Spleen (tissue), 11 donors: Measurements from ENCODE around the gene RASSF5. TPM values are rescaled to one million over a fixed set of nuclear protein-coding genes. Genes with fewer than 3 reads are reported as not detected.
"Not testable (repeated sequence)": the region's sequence is repeated elsewhere in the genome, so short reads cannot be mapped to it uniquely, and the experiment has no call there.

Experiments
- DNase-seq: peaks from one replicate; pipeline ENCODE4 v3.0.0-alpha.2; 2020
- H3K27ac ChIP-seq, 8 donors: fragments of 200-600 bp; sonication (generic) in 7 of 8; 1 replicate in 4 of 8; 2 replicates in 4 of 8; pipeline versions ENCODE4 v1.5.0 to v1.8.0; 2016 to 2021; ENCODE audit warnings: inconsistent platforms in 4 of 8, mild to moderate bottlenecking in 4 of 8, moderate library complexity in 1 of 8
- H3K27me3 ChIP-seq, 7 donors: fragments of 200-600 bp; sonication (generic) in 6 of 7; replicated peaks in 1 of 7; 1 replicate in 4 of 7; 2 replicates in 3 of 7; pipeline versions ENCODE4 v1.5.0 to v1.8.0; 2016 to 2021; ENCODE audit warnings: inconsistent platforms in 3 of 7, mild to moderate bottlenecking in 1 of 7
- H3K36me3 ChIP-seq, 6 donors: fragments of 200-600 bp; sonication (generic) in 5 of 6; 1 replicate in 4 of 6; 2 replicates in 2 of 6; pipeline versions ENCODE4 v1.5.0 to v1.8.0; 2016 to 2021; ENCODE audit warnings: inconsistent platforms in 2 of 6
- H3K4me1 ChIP-seq, 6 donors: fragments of 200-600 bp; sonication (generic) in 5 of 6; 1 replicate in 3 of 6; 2 replicates in 3 of 6; pipeline versions ENCODE4 v1.5.0 to v1.8.0; 2016 to 2021; ENCODE audit warnings: inconsistent platforms in 3 of 6
- H3K4me3 ChIP-seq, 8 donors: fragments of 200-600 bp; sonication (generic) in 7 of 8; 1 replicate in 4 of 8; 2 replicates in 4 of 8; pipeline versions ENCODE4 v1.5.0 to v1.8.0; 2016 to 2021; ENCODE audit warnings: inconsistent platforms in 4 of 8, mild to moderate bottlenecking in 4 of 8, moderate library complexity in 2 of 8
- H3K9me3 ChIP-seq, 8 donors: fragments of 200-600 bp; sonication (generic) in 7 of 8; 1 replicate in 4 of 8; 2 replicates in 4 of 8; pipeline versions ENCODE4 v1.5.0 to v1.8.0; 2016 to 2021; ENCODE audit warnings: inconsistent platforms in 4 of 8
- POLR2A ChIP-seq, 3 donors: fragments of 450-650 bp; IDR thresholded peaks; one replicate each; pipeline ENCODE4 v1.5.1; 2017; ENCODE audit warnings: antibody characterized with exemption in 3 of 3, mild to moderate bottlenecking in 1 of 3
- POLR2AphosphoS5 ChIP-seq, 3 donors: sonication (generic); formaldehyde crosslinking; IDR thresholded peaks; one replicate each; pipeline ENCODE4 v1.5.1; 2017; ENCODE audit warnings: antibody characterized with exemption in 3 of 3
- WGBS, 5 donors: extraction: QIAGEN DNeasy Blood & Tissue Kit in 3 of 5; methylation state at CpG; one replicate each; pipeline versions ENCODE4 v1.1.5 to v1.1.7; 2013 to 2018; 5-methylcytosine and 5-hydroxymethylcytosine counted together
- intact Hi-C: fragments of 100-400 bp; cut with DNase I; formaldehyde crosslinking; loops from one replicate; pipeline ENCODE4 v1.15.0; 2023; ENCODE audit warnings: low total_unique reads
- polyA plus RNA-seq, 3 donors: library from polyadenylated mRNA; stranded (reverse); fragments of 200-250 nt; gene quantifications; one replicate each; pipeline ENCODE4 v1.2.1, GENCODE V29; 2013
- total RNA-seq, 7 donors: library from RNA; depleted of rRNA in 3 of 7; stranded (reverse); fragments of >200 nt in 3 of 7; fragmentation: NEBNext Ultra II Directional in 4 of 7; extraction: Animal tissue kit (Norgen Biotek cat#: 25700) in 4 of 7; gene quantifications; one replicate each; pipeline versions ENCODE4 v1.1.0 to v1.2.1, GENCODE V29; 2016 to 2021
- TF ChIP-seq, protein P1 (sequence below), 11 experiments: fragments of 200-600 bp in 7 of 11; fragments of 450-650 bp in 4 of 11; sonication (generic) in 4 of 11; IDR thresholded peaks in 8 of 11; conservative IDR thresholded peaks in 3 of 11; 1 replicate in 7 of 11; 2 replicates in 4 of 11; pipeline versions ENCODE4 v1.4.0 to v1.8.0; 2016 to 2021; ENCODE audit warnings: antibody characterized with exemption in 11 of 11, inconsistent platforms in 4 of 11, mild to moderate bottlenecking in 1 of 11
- donor health status: healthy with polysubstance abuse.
- donor health status: DM: no; HTN: no; CAD: no; lungs with moderate emphysema.
- donor health status: DM: no; HTN: no; CAD: no.
- donor health status: Bipolar disorder and iron deficiency.
- donor health status: healthy.
- donor health status: DM: no; HTN: no; CAD: no.
- donor health status: DM: yes; HTN: yes; CAD: no.

The RASSF5 gene
- total and polyA plus RNA-seq, 10 donors, result 32.2 to 168 (median 127) TPM

- Histone ChIP-seq H3K4me3 (peak overlapping the region in 1 of 8 donors; percentile 59), H3K27me3 (no peaks in the 10 kb centered on the region), H3K27ac (peak overlapping the region; percentile 79 to 98 (median 95)), H3K9me3 (no peaks in the 10 kb centered on the region), H3K4me1 (peaks cover 92 to 100% (median 99%) of the 10 kb centered on the region in 6 donors), H3K36me3 (peaks cover 0 to 38% (median 11%) of the 10 kb centered on the region in 6 donors)
- TF ChIP-seq, protein P1, sequence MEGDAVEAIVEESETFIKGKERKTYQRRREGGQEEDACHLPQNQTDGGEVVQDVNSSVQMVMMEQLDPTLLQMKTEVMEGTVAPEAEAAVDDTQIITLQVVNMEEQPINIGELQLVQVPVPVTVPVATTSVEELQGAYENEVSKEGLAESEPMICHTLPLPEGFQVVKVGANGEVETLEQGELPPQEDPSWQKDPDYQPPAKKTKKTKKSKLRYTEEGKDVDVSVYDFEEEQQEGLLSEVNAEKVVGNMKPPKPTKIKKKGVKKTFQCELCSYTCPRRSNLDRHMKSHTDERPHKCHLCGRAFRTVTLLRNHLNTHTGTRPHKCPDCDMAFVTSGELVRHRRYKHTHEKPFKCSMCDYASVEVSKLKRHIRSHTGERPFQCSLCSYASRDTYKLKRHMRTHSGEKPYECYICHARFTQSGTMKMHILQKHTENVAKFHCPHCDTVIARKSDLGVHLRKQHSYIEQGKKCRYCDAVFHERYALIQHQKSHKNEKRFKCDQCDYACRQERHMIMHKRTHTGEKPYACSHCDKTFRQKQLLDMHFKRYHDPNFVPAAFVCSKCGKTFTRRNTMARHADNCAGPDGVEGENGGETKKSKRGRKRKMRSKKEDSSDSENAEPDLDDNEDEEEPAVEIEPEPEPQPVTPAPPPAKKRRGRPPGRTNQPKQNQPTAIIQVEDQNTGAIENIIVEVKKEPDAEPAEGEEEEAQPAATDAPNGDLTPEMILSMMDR (IDR thresholded peaks at IDR 0.05 in 8 of 11, conservative IDR thresholded peaks at IDR 0.05 in 3 of 11), result no peak
- TF ChIP-seq POLR2AphosphoS5 (IDR thresholded peaks at IDR 0.05), result no peak
- TF ChIP-seq POLR2A (IDR thresholded peaks at IDR 0.05), result no peak
- 70 to 88% (median 86%) methylated on average over 4 of the region's 4 CpGs for WGBS, 5 donors
- intact Hi-C loops, result no loop called here
- no peak for DNase-seq
Observed at GRCh38 chr1:206578978-206579374, 71.6 kb downstream of the RASSF5 start.

- Histone ChIP-seq H3K4me3 (peak overlapping the region in 1 of 8 donors; percentile 59), H3K4me1 (peaks cover 85 to 100% (median 98%) of the 10 kb centered on the region in 6 donors), H3K36me3 (peaks cover 2 to 41% (median 20%) of the 10 kb centered on the region in 6 donors), H3K9me3 (no peaks in the 10 kb centered on the region), H3K27ac (peak overlapping the region; percentile 79 to 98 (median 95)), H3K27me3 (no peaks in the 10 kb centered on the region)
- WGBS, 5 donors, result 28 to 38% (median 33%) methylated on average over 10 to 11 of the region's 11 CpGs
- intact Hi-C loops, result loop anchor here (2.0 to 5.0 kb wide), 2 partner anchors 33 to 98 kb away; no protein-coding TSS in a partner anchor
- TF ChIP-seq POLR2AphosphoS5 (IDR thresholded peaks at IDR 0.05) (peak; percentile 83 to 95 (median 85)), POLR2A (IDR thresholded peaks at IDR 0.05) (no peak)
- TF ChIP-seq, protein P1 (IDR thresholded peaks at IDR 0.05 in 8 of 11, conservative IDR thresholded peaks at IDR 0.05 in 3 of 11), result peak in 1 of 11 experiments; percentile 25
- peak; percentile 98 for DNase-seq
Observed at GRCh38 chr1:206579747-206580437, 72.6 kb downstream of the RASSF5 start.

DNA sequence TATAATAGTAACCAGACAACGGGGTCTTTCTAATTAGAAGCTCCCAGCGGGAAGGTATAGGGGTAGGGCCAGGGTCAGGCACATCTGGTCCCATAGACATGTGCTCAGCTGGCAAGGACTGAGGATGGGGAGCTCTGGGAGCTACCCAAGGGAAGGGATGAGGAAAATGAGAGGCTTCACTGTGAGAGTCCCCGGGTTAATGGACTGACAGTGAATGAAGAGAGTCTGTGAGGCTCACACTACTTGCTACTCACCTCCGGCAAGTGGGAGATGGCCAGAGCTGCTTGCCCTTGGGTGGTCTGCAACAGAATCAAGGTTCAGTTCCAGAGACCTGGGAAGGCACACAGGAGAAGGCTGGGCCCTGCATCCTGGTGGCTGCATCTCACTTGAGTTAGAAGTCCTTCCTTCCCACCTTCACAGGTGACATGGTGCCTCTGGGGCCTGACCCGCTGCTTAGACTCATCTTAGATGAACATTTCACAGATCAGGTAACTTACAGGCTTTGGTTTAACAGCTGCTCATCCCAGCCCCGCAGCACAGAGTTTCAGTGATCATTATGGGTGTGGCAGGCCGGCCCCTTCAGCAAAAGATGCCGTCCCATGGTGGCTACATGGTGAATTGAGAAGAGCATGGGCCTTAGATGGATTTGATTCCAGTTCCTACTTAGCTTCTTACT is 73.2 kb downstream of the RASSF5 start:
- Histone ChIP-seq H3K36me3 (peaks cover 7 to 48% (median 27%) of the 10 kb centered on the region in 6 donors), H3K4me1 (peaks cover 81 to 100% (median 98%) of the 10 kb centered on the region in 6 donors), H3K27me3 (no peaks in the 10 kb centered on the region), H3K9me3 (no peaks in the 10 kb centered on the region), H3K4me3 (peak overlapping the region in 1 of 8 donors; percentile 59), H3K27ac (peak overlapping the region; percentile 79 to 98 (median 95))
- 79 to 85% (median 81%) methylated on average over 8 of the region's 8 CpGs for WGBS, 5 donors
- intact Hi-C loops, result loop anchor here (2.0 to 5.0 kb wide), 2 partner anchors 34 to 98 kb away; no protein-coding TSS in a partner anchor
- DNase-seq, result no peak
- no peak for TF ChIP-seq POLR2AphosphoS5 (IDR thresholded peaks at IDR 0.05)
- no peak for TF ChIP-seq POLR2A (IDR thresholded peaks at IDR 0.05)
- TF ChIP-seq, protein P1 (IDR thresholded peaks at IDR 0.05 in 8 of 11, conservative IDR thresholded peaks at IDR 0.05 in 3 of 11), result no peak

GRCh38 chr1:206581114-206581497 is 73.8 kb downstream of the RASSF5 start:
- H3K27me3 ChIP-seq, H3K9me3 ChIP-seq, DNase-seq: not testable (repeated sequence)
- Histone ChIP-seq H3K4me1 (peaks cover 75 to 100% (median 96%) of the 10 kb centered on the region in 6 donors), H3K4me3 (peak overlapping the region in 1 of 8 donors; percentile 59), H3K27ac (peak overlapping the region; percentile 45 to 98 (median 95)), H3K36me3 (peaks cover 7 to 54% (median 32%) of the 10 kb centered on the region in 6 donors)
- 87 to 94% (median 90%) methylated on average over 7 of the region's 7 CpGs for WGBS, 5 donors
- intact Hi-C loops, result loop anchor here (2.0 to 5.0 kb wide), 2 partner anchors 34 to 99 kb away; no protein-coding TSS in a partner anchor
